NCI-H2107 (cell line): ENCODE results near the gene GPR55.
A peak's percentile ranks its signal among the peaks of the same experiment; 100 is the strongest.

Source experiments
- DNase-seq: peaks from one replicate; lab custom pipeline; 2025; lab: John Stamatoyannopoulos, UW

GPR55 gene

DNA sequence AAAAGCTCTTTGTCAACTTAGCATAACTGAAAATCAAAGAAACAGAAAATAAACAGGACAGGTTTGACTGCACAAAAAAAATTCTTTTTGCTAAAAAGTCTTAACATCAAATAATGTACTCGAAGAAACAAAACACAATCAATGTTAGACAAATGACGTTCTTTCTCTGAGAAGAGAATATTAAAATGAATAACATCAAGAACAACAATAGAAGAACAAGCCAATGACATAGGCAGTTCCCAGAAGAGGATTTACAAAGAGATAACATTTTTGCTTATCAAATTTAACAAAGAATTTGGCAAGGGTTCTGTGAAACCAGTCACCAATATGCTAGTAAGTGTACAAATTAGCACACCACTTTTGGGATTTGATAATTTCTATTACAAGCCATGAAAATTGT is 5.8 kb downstream of the GPR55 start:
- DNase-seq: no peak

GRCh38 chr2:230916218-230916617 is 8.8 kb downstream of the GPR55 start:
- no peak for DNase-seq

GRCh38 chr2:230915319-230915718 is 9.7 kb downstream of the GPR55 start:
- no peak for DNase-seq

GRCh38 chr2:230914886-230915285 is 10.2 kb downstream of the GPR55 start:
- no peak for DNase-seq

DNA sequence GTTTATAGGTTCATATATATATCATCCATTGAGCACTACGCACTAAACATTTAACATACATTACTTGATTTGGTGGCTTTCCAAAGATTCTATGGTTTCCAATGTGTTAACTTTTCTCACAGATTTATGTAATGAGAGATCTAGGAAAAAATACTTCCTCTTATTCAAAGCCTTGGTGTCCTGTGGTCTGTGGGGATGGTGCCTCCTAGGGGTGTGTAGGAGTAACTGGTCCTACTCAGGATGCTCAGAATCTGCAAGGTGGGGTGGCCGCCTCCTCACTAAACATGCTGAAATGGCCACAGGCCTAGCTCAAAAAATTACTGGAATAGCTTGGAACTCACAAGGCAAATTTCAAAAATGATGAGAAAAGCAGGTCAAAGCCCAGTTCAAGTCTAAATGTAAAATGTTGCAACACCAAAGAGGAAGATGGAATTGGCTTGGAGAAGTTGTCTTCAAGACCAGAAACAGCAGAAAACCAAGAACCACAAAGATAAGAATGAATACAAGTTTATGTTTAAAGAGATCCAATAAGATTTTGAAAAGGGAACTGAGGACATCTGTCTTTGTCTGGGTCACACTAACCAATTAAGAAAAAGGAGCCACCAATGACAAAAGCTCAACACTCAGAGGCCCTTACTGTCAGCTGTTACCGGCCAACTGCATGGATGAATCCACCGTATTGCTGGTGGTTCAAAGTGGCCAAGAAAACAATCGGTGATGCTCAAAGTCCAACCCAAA is 11.5 kb downstream of the GPR55 start:
- DNase-seq: no peak

DNA sequence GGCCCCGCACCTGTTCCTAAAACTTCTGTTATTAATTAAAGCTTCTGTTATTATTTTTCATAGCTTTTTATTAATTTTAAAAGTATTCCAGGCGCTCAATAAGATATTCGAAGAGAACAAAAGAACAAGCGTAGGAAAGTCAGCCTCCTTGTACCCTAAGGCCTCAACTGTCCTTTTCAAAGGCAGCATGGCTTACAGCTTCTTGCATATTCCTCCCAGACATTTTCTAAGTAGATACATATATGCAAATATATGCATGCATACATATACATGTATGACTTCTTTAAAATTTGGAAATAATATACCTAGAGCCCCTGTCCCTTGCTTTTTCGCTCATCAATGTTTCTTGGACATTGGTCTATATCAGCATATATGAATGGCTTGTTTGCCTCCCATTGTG is 12.3 kb downstream of the GPR55 start:
- DNase-seq: no peak

DNA sequence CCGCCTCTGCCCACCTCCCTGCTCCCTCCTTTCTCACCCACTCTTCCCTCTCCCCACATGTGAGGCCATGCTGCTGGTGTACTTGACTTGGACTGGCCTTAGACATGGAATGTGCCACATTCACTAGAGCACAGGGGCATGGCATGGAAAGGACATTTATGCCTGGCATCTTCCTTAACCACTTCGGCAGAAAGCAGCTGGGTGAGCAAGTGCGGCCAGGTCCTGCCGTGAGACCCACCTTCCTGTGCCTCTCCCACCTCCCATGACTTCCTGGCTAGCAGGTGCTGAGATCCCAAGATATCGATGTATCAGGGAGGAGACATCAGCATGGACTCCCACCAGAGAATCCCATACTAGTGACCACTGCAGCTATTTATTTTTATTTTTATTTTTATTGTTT is 13.0 kb downstream of the GPR55 start:
- no peak for DNase-seq

DNA sequence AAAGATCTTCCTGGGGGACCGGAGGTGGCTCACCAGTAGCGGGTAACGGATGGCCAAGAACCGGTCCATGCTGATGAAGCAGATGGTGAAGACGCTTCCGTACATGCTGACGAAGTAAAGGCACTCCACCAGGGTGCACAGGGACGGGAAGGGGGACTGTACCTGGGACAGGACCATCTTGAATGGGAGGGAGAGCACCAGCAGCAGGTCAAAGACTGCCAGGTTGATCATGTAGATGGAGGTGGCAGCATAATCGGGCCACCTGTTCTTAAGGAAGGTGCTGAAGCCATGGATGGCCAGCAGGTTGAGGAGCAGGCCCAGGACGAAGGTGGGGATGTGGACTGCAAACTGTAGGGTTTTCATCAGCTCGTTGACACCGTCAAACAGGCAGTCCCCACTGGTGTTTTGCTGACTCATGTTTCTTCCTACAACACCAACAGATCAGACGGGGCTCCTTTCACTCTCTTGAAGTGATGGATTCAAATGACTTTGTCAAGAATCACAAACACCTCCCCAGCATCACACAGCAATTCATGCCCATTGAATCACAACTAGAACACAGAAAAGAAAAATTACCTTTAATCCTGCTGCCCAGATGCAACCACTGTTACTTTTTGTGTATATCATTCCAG is 14.4 kb downstream of the GPR55 start:
- no peak for DNase-seq

DNA sequence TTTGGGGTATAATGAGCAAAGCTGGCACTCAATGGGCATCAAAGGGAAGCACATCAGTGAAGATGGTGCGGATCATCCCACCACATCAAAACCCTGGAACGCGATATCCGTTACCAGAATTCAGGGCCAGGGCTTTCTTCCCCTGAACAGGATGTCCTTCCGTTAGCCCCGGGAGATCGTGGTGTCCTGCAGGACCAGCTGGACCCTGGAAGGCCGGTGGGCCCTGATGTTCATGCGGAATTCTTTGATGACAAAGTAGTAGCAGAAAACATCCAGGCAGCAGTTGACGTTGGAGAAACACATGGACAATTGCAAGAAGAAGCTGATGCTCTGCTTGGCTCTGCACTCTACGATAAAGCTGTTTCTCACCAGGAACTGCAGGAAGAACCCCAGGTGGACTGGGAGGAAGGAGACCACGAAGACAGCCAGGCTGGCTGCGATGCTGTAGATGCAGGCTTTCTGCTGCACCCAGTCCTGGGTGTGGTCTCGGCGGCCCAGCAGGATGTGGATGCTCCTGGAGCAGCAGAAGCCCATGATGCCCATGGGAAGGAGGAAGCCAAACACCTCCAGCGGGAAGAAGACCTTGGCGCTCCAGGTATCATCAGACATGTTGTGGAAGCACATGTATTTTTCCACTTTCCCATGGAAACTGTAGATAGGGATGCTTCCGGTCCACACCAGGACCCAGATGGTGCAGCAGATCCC is 15.0 kb downstream of the GPR55 start:
- DNase-seq: no peak

DNA sequence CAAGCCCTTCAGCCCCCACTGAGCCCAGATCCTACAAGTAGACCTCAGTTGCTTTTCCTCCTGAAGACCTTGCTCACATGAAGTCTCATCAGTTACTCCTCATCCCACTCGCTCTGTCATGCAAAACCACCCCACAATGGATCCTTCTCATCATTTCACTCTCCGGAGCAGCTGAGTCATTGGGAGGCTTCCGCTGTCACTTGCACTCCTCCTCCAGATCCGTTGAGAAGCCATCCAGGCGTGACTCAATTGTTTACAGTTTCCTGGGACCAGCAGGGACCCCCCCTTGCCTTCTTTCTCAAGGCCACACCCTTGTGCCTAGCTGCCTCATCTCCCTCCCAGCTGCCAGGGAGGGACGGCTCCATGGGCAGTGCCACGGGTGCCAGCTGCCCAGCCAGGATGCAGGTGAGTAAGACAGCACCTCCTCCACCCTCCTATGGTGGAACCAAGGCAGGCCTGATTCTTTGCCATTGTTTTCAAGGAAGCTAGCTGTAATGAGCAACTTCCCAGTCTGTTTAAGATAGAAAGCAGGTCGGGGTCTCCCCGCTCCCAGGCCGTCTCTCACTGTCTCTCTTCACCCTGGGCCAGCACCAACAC is 16.3 kb downstream of the GPR55 start:
- DNase-seq: peak; percentile 34

DNA sequence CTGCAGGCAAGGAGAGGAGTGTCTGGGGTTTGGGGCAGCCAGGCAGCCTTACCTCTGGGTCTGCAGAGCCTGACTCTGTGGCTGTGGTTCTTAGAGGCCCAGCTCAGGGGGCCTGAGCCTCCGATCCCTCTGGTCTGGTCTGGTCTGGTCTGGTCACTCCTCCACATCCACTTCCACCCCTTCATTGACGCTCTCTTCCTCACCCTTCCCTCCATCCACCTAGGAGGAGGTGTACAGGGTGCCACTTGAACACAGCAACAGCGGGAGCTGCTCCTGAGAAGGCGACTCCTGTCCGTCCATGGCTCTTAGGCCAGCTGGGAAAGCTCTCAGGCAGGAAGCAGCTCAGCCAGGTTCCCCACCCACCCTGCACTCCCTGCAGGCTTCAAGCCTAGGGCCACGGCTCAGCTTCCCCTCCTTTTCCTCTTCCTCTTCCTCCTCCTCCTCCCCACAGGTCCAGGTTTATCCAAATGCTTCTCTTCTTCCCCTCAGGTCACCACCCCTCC is 16.9 kb downstream of the GPR55 start:
- no peak for DNase-seq

- no peak for DNase-seq
Observed at GRCh38 chr2:230907361-230908091, 17.5 kb downstream of the GPR55 start.

DNA sequence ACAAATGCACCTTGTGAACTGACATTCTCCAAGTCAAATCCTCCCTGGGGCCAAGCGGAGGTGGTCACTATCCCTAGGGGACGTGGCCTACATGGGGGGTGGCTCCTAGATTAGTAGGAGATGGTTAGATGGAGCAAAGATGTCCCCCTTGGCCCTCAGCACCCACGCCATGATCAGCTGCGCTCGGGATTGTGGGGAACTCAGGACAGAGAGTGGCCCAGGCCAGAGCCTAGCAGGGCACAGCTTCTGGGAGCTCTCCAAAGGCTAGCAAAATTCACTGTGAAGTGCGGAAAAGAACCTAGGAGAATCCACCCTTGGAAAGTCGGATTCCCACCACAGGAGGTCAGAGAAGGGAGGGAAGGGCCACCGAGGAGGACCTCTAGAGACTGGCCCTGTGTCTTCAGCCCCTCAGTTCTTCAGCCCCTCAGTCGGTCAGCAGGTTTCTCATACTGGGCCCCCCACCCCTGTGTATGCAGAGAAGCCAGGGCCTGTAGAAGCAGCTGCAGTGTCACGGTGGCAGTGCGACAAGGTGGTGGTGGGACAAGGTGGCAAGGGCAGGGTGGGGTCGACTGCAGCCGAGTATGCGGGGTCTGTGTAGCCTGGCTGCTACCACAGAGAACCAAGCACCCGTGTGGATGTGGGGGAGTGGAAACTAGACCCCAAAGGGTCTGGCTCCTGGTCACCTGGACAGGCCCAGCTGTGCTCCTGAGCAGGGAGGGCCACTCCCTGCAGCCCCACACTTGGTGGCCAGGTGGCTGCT is 18.4 kb downstream of the GPR55 start:
- no peak for DNase-seq

- peak; percentile 27 for DNase-seq
Observed at GRCh38 chr2:230905448-230906421, 19.3 kb downstream of the GPR55 start.

- DNase-seq: no peak
Observed at GRCh38 chr2:230904856-230905447, 20.1 kb downstream of the GPR55 start.

GRCh38 chr2:230903231-230904150 is 21.6 kb downstream of the GPR55 start:
- no peak for DNase-seq

GRCh38 chr2:230902180-230902899 is 22.7 kb downstream of the GPR55 start:
- peak; percentile 36 for DNase-seq

DNA sequence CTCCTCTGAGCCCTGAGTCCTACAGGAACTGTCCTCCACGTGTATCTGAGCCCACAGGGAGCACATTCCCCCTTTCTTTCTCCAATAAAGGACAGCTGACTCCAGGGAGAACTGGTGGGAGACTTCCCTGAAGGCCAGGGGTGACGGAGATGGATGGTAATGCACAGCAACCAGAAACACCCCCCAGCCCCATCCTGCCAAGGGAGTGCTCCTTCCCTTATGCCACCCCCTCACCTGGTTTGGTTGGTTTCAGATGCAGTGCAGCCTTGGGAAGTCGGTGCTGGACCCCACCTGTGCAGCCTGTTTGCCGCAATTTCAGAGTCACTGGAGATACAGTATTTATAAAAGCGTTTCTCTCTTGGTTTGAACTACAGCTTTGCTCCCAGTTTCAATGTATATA is 24.0 kb downstream of the GPR55 start:
- DNase-seq: no peak
